H7 (cell line): Measurements from ENCODE around the gene WFDC12. TPM values are rescaled to one million over a fixed set of nuclear protein-coding genes. Genes with fewer than 3 reads are reported as not detected.
"Not testable (repeated sequence)": the region's sequence is repeated elsewhere in the genome, so short reads cannot be mapped to it uniquely, and the experiment has no call there.

Experiments used
- DNase-seq: peaks from one replicate; pipeline ENCODE4 v3.0.0; 2012
- H3K27me3 ChIP-seq: 2 replicates; pipeline ENCODE4 v1.6.0; 2011; ENCODE audit warnings: mild to moderate bottlenecking, low read length; ENCODE audit not compliant: control insufficient read depth, insufficient read depth
- H3K36me3 ChIP-seq: replicated peaks from 2 replicates; pipeline ENCODE4 v1.5.1; 2011; ENCODE audit warnings: low read length; ENCODE audit not compliant: control insufficient read depth, insufficient read depth
- H3K4me3 ChIP-seq: 2 replicates; pipeline ENCODE4 v1.5.1; 2011; ENCODE audit warnings: low read depth, mild to moderate bottlenecking, control low read depth, low read length, moderate library complexity; ENCODE audit not compliant: insufficient read depth
- total RNA-seq: library from RNA; depleted of rRNA; stranded (reverse); fragments of >200 nt; shearing (Covaris generic); gene quantifications from 2 replicates; pipeline ENCODE4 v1.2.3, GENCODE V29; 2014; rRNA removed

The WFDC12 gene, protein sequence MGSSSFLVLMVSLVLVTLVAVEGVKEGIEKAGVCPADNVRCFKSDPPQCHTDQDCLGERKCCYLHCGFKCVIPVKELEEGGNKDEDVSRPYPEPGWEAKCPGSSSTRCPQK
- total RNA-seq = not detected in 2 replicates

DNA sequence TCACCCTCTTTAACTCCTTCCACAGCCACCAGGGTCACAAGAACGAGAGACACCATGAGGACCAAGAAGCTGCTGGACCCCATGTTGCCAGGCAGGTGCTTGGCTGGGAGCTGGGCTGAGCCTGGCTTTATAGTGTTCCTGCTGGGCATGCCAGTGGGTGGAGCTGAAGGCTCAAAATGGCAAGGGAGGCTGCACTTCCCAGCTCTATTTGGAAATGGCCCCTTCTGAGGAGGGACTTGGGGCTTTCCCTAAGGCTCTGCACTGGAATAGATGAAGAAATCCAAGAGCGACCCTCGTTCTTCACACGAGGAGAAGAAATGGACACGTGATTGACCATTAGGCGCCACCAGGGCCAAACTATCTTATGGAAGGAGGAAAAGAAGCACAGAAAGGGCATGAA, at the start of gene WFDC12:
WFDC12 (minus strand) TSS at position 101 of the 400 bp plus-strand sequence; CDS start at position 83, 18 bp downstream.
- Histone ChIP-seq H3K36me3 (no peaks in the 10 kb centered on the region), H3K4me3 (no peak within 1 kb of the TSS), H3K27me3 (no peaks in the 10 kb centered on the region)
- DNase-seq = no peak

DNA sequence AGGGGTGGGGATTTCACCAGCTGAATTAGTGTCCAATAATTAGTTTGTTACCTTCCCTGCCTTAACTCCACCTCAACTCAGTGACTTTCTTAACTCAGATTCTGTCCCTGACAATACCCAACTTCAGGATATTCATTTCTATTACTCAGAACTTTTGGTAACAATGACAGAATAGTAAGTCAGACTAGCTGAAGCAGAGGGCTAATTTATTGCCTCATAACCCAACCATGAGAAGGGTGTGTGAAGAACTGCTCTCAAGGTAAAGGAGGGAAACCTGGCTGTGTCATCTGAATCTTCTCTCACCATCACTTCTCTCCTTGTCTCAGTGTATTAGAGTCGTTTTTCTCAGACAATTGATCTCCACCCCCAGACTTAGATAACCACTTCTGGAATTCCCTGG, 49.3 kb upstream of the WFDC12 start:
- DNase-seq = no peak
- Histone ChIP-seq H3K36me3 (no peaks in the 10 kb centered on the region), H3K27me3 (no peaks in the 10 kb centered on the region), H3K4me3 (no peak overlapping the region)

DNA sequence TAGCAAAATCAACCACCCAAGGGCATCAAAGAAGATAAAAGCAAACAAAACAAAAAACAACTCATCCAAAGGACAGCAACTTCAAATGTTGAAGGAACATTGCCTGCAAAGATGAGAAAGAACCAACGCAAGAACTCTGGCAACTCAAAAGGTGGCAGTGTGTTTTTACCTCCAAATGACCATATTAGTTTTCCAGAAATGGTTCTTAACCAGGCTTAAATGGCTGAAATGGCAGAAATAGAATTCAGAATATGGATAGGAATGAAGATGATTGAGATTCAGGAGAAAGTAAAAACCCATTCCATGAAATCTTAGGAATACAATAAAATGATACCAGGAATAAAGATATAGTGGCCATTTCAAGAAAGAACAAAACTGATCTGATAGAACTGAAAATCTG, 40.6 kb upstream of the WFDC12 start:
- no peak for DNase-seq
- Histone ChIP-seq H3K36me3 (no peaks in the 10 kb centered on the region), H3K4me3 (no peak overlapping the region), H3K27me3 (no peaks in the 10 kb centered on the region)

DNA sequence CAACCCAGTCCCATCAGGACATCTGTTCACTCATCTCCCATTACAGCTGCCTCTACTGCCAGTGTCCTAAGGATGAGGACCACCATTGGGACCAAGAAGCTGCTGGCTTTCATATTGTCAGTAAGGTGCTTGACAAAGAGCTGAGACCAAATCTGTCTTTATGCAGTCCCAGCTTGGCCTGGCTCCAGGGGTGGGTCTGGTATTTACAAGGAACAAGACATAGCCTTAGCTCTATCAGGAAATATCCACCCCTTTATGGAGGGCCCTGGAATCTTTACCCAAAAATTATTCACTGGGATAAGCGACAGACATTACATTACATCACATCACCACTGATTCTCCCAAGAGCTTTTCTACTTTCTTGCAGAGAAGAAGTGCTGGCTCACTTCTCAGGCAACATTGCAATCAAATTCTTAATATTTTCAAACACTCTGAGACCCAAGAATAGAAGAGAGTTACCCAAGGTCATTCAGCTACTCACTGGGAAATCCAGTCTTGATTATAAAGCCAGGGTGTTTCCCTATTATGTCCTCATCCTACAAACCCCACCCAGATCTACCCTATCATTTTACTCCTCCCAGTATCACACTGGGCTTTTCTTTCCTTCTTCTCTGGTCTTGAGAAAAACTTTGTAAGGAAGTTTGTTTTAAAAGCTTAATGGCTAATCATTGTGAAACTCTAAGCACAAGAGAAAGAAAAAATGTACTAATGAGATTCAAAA, 39.0 kb upstream of the WFDC12 start:
- Histone ChIP-seq H3K27me3 (no peaks in the 10 kb centered on the region), H3K36me3 (no peaks in the 10 kb centered on the region), H3K4me3 (no peak overlapping the region)
- no peak for DNase-seq

DNA sequence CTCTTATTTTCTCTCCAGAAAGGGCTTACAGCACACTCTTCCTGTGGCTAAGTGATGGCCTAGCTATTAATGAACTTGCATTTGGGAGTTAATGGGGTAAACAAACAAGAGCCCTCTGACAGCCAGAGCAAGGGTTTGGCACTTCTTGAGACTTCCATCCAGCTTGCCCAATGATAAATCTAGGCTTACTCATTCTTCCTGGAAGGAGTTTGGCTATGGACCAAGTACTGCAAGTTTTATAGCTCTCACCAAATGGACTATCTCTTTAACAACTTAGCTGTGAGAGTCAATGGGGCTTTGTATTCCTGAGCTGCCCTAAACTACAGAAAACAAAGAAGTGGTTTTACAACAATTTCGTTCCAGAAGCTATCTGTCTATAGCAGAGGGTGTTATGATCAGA, 33.7 kb upstream of the WFDC12 start:
- Histone ChIP-seq H3K4me3 (no peak overlapping the region), H3K27me3 (no peaks in the 10 kb centered on the region), H3K36me3 (no peaks in the 10 kb centered on the region)
- no peak for DNase-seq

DNA sequence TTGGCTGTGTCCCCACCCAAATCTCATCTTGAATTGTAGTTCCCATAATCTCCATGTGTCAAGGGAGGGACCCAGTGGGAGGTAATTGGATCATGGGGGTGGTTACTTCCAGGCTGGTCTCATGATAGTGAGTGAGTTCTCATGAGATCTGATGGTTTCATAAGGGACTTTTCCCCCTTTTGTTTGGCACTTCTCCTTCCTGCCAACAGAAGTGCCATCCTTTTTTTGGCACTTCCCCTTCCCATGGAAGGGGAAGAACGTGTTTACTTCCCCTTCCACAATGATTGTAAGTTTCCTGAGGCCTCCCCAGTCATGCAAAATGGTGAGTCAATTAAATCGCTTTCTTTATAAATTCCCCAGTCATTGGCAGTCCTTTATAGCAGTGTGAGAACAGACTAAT, 32.4 kb upstream of the WFDC12 start:
- Histone ChIP-seq H3K27me3 (no peaks in the 10 kb centered on the region), H3K4me3 (no peak overlapping the region), H3K36me3 (no peaks in the 10 kb centered on the region)
- no peak for DNase-seq

DNA sequence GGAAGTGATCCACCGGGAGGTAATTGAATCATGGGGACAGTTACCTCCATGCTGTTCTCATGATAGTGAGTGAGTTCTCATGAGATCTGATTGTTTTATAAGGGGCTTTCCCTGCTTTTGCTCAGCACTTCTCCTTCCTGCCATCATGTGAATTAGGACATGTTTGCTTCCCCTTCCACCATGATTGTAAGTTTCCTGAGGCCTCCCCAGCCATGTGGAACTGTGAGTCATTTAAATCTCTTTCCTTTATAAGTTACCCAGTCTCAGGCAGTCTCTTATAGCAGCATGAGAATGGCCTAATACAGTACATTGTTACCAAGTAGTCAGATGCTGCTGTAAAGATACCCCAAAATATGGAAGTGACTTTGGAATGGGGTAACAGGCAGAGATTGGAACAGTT, 30.5 kb upstream of the WFDC12 start:
- H3K4me3 ChIP-seq, DNase-seq, H3K27me3 ChIP-seq, H3K36me3 ChIP-seq: not testable (repeated sequence)

DNA sequence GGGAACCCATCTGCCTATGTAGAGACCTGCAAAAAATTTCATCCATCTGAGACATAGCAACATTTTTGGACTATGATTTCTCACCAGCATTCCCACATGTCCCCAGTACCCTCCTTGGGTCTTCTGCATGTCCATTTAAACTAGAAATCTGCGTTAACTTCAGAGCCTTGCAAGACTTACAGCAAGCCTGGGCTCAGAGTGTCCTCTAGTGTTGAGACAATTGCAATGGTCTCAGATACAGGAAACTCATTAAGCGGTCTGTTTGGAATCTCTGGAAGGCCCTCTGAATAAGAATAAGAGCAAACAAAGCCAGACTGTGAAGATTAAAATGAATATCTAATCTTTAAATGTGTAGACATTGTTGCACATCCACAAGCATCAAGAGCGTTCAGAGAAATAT, 29.9 kb upstream of the WFDC12 start:
- Histone ChIP-seq H3K27me3 (no peaks in the 10 kb centered on the region), H3K4me3 (no peak overlapping the region), H3K36me3 (no peaks in the 10 kb centered on the region)
- no peak for DNase-seq

DNA sequence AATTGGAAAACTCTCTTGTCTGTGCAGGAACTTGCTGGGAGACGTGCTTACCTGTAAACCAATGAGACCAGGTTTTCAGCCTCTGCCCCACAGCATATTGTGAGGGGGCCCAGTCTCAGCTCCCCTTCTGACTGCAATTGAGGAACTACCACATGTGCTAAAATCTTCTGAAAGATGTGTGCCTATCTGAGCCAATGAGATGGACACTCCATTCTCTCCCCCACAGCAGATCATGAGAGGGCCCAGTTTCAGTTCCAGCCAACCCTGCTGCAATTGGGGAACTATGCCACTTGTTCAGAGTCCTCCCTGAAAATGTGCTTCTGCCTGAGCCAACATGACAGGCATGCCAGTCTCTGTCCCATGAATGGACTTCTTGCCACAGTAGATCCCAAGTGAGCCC, 29.5 kb upstream of the WFDC12 start:
- no peaks in the 10 kb centered on the region for H3K27me3 ChIP-seq
- no peaks in the 10 kb centered on the region for H3K36me3 ChIP-seq
- no peak for DNase-seq
- H3K4me3 ChIP-seq = no peak overlapping the region

DNA sequence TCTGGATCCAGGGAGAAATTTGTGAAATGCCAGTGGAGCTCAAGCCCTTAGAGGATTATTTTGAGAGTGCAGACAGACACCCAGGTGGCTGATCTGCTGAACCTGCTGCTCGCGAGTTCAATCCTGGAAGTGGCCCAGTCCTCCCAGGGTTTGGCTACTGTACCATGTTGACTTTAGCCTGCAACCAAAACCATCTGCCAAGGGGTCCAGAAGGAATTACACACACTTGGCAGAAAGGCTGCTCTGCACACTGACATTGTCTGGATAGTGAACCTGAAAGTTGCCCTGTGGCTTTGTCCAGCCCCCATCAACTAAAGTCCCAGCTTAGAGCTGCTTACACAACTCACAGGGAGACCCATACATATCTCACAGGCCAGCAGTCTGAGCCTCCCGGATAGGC, 28.9 kb upstream of the WFDC12 start:
- Histone ChIP-seq H3K27me3 (no peaks in the 10 kb centered on the region), H3K4me3 (no peak overlapping the region), H3K36me3 (no peaks in the 10 kb centered on the region)
- no peak for DNase-seq

DNA sequence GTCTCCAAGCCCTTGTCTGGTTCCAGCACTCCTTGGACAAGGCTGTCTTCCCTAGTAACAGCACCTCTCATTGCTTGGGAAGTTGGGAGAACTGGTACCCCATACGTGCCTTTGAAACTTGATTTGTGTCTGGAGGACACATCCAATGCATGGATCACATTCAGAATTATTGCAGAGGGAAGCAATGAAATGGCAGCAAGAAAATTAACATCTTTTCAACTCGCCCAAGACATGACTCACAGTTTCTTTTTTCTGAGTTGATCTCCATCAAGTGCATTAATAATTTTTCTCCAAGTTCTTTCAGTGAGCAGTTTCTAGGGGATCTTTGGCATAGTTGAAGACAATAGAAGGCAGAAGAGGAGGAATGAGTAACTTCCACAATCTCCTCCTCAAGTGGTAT, 28.1 kb upstream of the WFDC12 start:
- DNase-seq = no peak
- Histone ChIP-seq H3K4me3 (no peak overlapping the region), H3K27me3 (no peaks in the 10 kb centered on the region), H3K36me3 (no peaks in the 10 kb centered on the region)

DNA sequence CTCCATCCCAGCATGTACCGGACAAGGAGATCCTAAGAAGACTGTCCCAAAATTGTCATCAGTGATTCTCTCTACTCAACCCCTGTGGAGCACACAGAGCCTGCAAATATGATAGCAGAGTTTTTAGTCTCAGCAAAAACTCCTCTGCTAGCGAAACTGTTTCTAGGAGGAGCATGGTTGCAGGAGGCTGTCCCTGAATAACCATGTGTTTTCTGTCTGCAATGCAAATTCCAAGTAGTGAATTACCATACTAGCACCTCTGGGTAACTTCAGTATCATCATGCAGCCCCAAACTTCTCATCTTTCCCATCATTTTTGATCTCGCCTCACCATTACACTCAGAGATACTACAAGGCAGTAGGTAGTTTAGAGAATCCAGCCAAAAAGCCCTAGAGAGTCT, 24.8 kb upstream of the WFDC12 start:
- no peaks in the 10 kb centered on the region for H3K36me3 ChIP-seq
- no peak overlapping the region for H3K4me3 ChIP-seq
- H3K27me3 ChIP-seq = no peaks in the 10 kb centered on the region; the same call in 1 of the 2 replicates
- DNase-seq = no peak

DNA sequence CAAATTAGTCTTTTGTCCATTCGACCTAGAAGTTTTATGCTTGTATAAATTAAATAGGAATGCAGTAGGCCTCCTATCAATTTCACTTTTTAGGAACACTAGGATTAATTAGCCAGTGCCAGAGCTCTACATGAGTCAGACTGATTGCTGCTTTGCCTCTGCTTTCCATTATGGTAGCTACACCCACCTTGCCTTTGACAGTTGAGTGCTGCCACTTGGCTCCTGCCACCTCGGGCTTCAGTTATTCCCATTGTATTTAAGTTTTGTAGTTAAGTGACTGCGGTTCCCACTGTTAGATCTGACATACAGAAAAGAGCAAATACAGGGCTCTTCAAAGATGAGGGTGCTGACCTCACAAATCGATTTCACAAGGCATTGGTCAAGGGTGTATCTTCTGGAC, 16.6 kb upstream of the WFDC12 start:
- no peak overlapping the region for H3K4me3 ChIP-seq
- no peak for DNase-seq
- H3K36me3 ChIP-seq = no peaks in the 10 kb centered on the region
- H3K27me3 ChIP-seq = no peaks in the 10 kb centered on the region; the same call in 1 of the 2 replicates

DNA sequence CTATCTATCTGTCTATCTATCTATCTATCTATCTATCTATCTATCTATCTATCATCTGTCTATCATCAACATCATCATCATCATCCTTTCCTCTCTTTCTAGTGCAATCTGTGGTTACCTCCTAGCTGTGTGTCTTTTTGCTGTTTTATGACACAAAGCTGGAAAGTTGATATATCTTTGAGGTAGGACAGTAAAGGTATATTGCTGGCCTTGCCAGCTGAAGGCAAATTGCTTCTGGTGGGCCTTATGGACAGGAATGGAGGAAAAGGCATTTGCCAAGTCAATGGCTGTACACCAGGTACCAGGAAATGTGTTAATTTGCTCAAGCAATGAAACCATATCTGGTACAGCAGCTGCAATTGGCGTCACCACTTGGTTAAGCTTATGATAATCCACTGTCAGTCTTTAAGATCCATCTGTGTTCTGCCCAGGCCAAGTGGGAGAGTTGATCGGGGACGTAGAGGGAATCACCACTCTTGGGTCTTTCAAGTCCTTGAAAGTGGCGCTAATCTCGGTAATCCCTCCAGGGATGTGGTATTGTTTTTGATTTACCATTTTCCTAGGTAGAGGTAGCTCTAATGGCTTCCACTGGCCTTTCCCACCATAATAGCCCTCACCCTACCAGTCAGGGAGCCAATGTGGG, 15.6 kb upstream of the WFDC12 start:
- not testable (repeated sequence) for H3K36me3 ChIP-seq, H3K27me3 ChIP-seq, DNase-seq, H3K4me3 ChIP-seq

DNA sequence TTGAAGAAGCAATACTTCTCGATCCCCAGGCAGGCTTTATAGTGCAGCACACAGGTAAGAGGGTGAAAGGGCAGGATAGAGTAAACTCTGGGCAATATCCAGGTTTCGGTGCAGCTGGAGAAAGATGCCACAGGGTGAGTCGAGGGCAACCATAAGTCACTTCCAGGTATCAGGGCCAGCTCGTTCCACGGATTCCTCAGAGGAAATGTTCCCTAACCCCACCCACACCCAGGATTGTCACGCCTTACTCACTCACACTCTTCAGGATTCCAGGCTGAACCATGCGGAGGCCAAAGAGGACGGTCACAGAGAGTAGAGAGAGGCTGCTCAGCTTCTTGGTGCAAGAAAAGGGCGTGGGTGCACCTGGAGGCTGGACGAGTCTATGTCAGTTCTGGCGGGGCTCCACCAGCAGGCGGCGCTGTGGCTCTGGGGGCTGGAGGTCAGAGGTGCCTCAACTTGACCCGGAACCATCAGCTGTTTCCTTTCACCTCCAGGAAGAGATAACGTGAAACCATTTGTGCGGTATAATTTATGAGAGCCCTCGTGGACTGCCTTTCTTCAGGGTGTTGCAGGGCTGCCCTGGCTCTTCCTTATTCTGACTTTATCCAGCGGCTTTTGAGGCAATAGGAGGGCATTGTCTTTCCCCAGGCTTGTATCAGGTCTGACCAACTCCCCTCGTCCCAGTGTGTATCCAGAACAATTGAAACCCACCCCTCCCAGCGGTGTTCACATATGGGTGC, 14.5 kb upstream of the WFDC12 start:
- no peak overlapping the region for H3K4me3 ChIP-seq
- DNase-seq = peak; percentile 83
- no peaks in the 10 kb centered on the region for H3K36me3 ChIP-seq
- H3K27me3 ChIP-seq = no peaks in the 10 kb centered on the region; the same call in 1 of the 2 replicates
